ENCODE measurements around the gene NFIL3.

The NFIL3 gene

GRCh38 chr9:91359734-91360470, 63.7 kb downstream of the NFIL3 start:
- TF ChIP-seq CTCF (IDR thresholded peaks at IDR 0.05): no peak
- Histone ChIP-seq H3K79me2 (peaks cover 6% of the 10 kb centered on the region), H3K27ac (no peak overlapping the region), H3K4me3 (ENCODE audit: low read depth, low read length) (peak overlapping the region; percentile 88), H3K36me3 (ENCODE audit: control insufficient read depth, insufficient read depth, low read length) (no peaks in the 10 kb centered on the region), H3K4me1 (peaks cover 6% of the 10 kb centered on the region), H2AFZ (no peak overlapping the region), H3K9ac (no peak overlapping the region), H3K4me2 (ENCODE audit: low read length) (peak overlapping the region; percentile 88), H3K27me3 (ENCODE audit: control insufficient read depth, insufficient read depth, low read length) (no peaks in the 10 kb centered on the region), H3K9me3 (ENCODE audit: control insufficient read depth, low read length) (no peaks in the 10 kb centered on the region)

- Histone ChIP-seq H3K4me2 (ENCODE audit: low read length) (no peak overlapping the region), H3K4me3 (ENCODE audit: low read depth, low read length) (no peak overlapping the region), H3K27ac (no peak overlapping the region), H2AFZ (no peak overlapping the region), H3K27me3 (ENCODE audit: control insufficient read depth, insufficient read depth, low read length) (no peaks in the 10 kb centered on the region), H3K36me3 (ENCODE audit: control insufficient read depth, insufficient read depth, low read length) (no peaks in the 10 kb centered on the region), H3K79me2 (peaks cover 6% of the 10 kb centered on the region), H3K4me1 (peaks cover 6% of the 10 kb centered on the region), H3K9me3 (ENCODE audit: control insufficient read depth, low read length) (no peaks in the 10 kb centered on the region), H3K9ac (no peak overlapping the region)
- TF ChIP-seq CTCF (IDR thresholded peaks at IDR 0.05): no peak
Observed at GRCh38 chr9:91359083-91359482, 64.5 kb downstream of the NFIL3 start.
